Erythroblast (primary cell): ENCODE data around the gene SPNS2.

Source experiments
- GATA1 ChIP-seq: IDR thresholded peaks from 2 replicates; pipeline ENCODE4 v1.6.1; 2011; ENCODE audit warnings: low read depth, mild to moderate bottlenecking, control low read depth, low read length, moderate library complexity
- POLR2A ChIP-seq: IDR thresholded peaks from 2 replicates; pipeline ENCODE4 v1.6.1; 2011; ENCODE audit warnings: mild to moderate bottlenecking, low read length

DNA sequence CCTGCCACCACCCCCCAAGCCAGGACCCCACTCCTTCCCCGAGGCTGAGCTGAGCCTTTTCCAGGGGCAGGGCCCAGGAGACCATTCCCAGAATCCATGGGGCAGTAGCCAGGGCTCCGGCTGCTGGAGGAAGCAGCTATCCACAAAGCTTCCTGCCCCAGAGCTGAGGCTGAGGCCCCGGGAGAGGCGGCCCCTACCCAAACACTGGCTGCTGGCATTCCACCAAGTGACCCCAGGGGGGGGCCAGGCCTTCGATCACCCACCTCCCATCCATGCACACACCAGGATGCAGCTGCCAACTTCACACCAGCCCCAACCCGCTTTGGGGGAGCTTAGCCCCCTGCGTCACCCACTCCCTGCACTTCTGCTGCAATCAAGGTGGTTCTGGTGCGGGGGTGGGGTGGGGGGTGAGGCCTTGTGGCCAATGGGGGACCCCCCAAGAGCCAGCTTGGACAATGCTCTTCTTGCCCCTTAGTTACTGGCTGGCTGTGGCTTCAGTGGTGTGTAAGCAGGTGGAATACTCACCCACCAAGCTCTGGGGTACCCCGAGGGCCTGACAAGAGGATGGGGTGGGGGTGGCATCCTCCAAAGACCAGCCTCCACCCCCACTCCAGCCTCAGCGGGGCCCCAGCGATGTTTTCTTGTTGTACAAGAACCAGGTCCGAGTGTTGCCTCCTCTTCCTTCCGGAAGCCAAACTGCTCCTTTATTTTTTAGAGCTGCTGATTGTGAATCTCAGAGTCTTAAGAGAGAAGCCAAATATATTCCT is 39.7 kb downstream of the SPNS2 start:
- TF ChIP-seq POLR2A: no peak
- no peak for TF ChIP-seq GATA1
